Activated T-cell treated with anti-CD3 and anti-CD28 coated beads, Interleukin-2, amount 50 U/mL, for 72 hours (primary cell): ENCODE data around the gene LGI2. TPM values are rescaled to one million over a fixed set of nuclear protein-coding genes. Genes with fewer than 3 reads are reported as not detected.
A peak's percentile ranks its signal among the peaks of the same experiment; 100 is the strongest.
"Not testable (repeated sequence)": the region's sequence is repeated elsewhere in the genome, so short reads cannot be mapped to it uniquely, and the experiment has no call there.

ENCODE experiments used
- ATAC-seq, 2 donors: fragments of 150-1000 bp; cut with Tn5 transposase; replicated peaks in 1 of 2; 2 replicates each; pipeline ENCODE4 v1.10.0; 2021; ENCODE audit warnings: moderate library complexity in 2 of 2, mild to moderate bottlenecking in 1 of 2
- DNase-seq, 2 donors: peaks; one replicate each; pipeline ENCODE4 v3.0.0; 2021 to 2022; ENCODE audit warnings: mixed read lengths in 1 of 2
- H3K27ac Mint-ChIP-seq: one replicate; pipeline ENCODE4 v1.8.0; 2022; ENCODE audit warnings: mild to moderate bottlenecking, moderate library complexity, mixed read lengths
- H3K27me3 Mint-ChIP-seq: one replicate; pipeline ENCODE4 v1.8.0; 2022; ENCODE audit warnings: low read depth, mixed read lengths
- H3K36me3 Mint-ChIP-seq, 2 donors: one replicate each; pipeline ENCODE4 v1.8.0; 2022; ENCODE audit warnings: mixed read lengths in 2 of 2, mild to moderate bottlenecking in 1 of 2; ENCODE audit not compliant: insufficient read depth in 2 of 2
- H3K4me1 Mint-ChIP-seq: one replicate; pipeline ENCODE4 v1.8.0; 2022; ENCODE audit warnings: low read depth, mixed read lengths
- H3K4me3 Mint-ChIP-seq, 2 donors: one replicate each; pipeline ENCODE4 v1.8.0; 2022; ENCODE audit warnings: mild to moderate bottlenecking in 2 of 2, mixed read lengths in 2 of 2, moderate library complexity in 2 of 2
- H3K9me3 Mint-ChIP-seq, 2 donors: one replicate each; pipeline ENCODE4 v1.8.0; 2022; ENCODE audit warnings: mixed read lengths in 2 of 2
- total RNA-seq, 2 donors: library from RNA; stranded (reverse); gene quantifications; one replicate each; pipeline ENCODE4 v1.2.3, GENCODE V29; 2022

The LGI2 gene
- total RNA-seq, 2 donors from 2014 or later = not detected

DNA sequence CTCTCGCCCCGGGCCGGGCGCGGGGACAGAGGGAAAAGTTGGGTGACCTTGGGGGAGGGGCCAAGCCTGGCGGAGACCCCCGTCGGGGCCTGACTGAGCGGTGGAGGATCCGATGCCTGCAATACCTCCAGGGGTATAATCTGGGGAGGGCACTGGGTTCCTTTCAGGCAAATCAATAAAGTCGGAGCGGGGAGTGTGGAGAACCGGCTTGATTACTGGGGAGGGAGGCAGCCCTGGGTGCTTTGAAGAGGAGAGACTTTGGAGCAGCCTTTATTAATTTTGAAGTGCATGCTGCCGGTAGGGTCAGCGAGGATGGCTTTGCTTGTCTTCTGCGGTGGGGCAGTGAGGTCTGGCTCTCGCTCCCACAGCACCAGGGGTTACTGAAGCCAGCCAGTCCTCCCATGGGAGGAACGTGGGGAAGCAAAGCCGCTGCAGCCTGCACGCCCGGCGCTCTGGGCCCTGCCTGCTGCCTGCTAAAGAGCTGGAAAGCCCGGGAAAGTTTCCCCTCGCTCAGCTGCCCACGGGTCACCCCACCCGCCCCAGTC lies 403 bp upstream of the LGI2 start:
- H3K36me3 Mint-ChIP-seq = peaks cover 0 to 7% of the 10 kb centered on the region in 2 donors
- H3K4me1 Mint-ChIP-seq = peaks cover 5% of the 10 kb centered on the region
- peaks cover 4 to 8% of the 10 kb centered on the region in 2 donors for H3K9me3 Mint-ChIP-seq
- no peak overlapping the region for H3K4me3 Mint-ChIP-seq
- DNase-seq = no peak
- ATAC-seq = no peak
- H3K27me3 Mint-ChIP-seq = peaks cover 57% of the 10 kb centered on the region
- no peak overlapping the region for H3K27ac Mint-ChIP-seq

GRCh38 chr4:25029479-25030276 lies 1.1 kb downstream of the LGI2 start:
- peak overlapping the region; percentile 2 to 49 for H3K4me3 Mint-ChIP-seq
- H3K4me1 Mint-ChIP-seq = peaks cover 5% of the 10 kb centered on the region

GRCh38 chr4:25028851-25029250 lies 1.9 kb downstream of the LGI2 start:
- DNase-seq (no peak), ATAC-seq (no peak)
- Mint-ChIP-seq H3K27ac (no peak overlapping the region), H3K9me3 (no peaks in the 10 kb centered on the region), H3K4me1 (peaks cover 5% of the 10 kb centered on the region), H3K4me3 (no peak overlapping the region), H3K36me3 (no peaks in the 10 kb centered on the region), H3K27me3 (peaks cover 63% of the 10 kb centered on the region)

More at GRCh38 chr4:25029479-25030276, 1.1 kb downstream of the LGI2 start:
- ATAC-seq = peak in 1 of 2 donors; percentile 22
- Mint-ChIP-seq H3K9me3 (peaks cover 4 to 6% of the 10 kb centered on the region in 2 donors), H3K27me3 (peaks cover 63% of the 10 kb centered on the region), H3K36me3 (peaks cover 0 to 5% of the 10 kb centered on the region in 2 donors), H3K27ac (no peak overlapping the region)
- no peak for DNase-seq

- Mint-ChIP-seq H3K4me1 (no peaks in the 10 kb centered on the region), H3K4me3 (no peak overlapping the region), H3K36me3 (no peaks in the 10 kb centered on the region), H3K27me3 (peaks cover 43% of the 10 kb centered on the region), H3K9me3 (no peaks in the 10 kb centered on the region), H3K27ac (no peak overlapping the region)
- no peak for DNase-seq
- ATAC-seq = no peak
Measured at GRCh38 chr4:25022766-25023165, 8.0 kb downstream of the LGI2 start.

DNA sequence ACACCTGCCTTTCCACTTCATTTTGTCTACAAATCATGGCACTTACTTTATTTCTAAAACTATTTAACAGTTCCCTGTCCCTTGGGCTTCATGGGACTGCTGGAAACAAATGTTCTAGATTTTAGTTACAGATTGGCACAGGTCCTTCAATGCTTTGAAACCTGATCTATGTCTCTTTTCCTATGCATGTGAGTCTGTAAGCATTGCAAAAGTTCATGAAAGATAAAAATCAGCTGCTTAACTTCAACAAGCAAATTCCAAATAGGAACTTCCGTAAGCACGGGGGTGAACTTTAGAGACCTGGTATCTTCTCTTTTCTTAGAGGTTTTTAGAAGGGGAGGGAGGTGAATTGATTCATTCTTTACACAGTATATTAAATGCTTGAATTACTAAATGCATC lies 9.5 kb downstream of the LGI2 start:
- Mint-ChIP-seq H3K36me3 (no peaks in the 10 kb centered on the region), H3K4me3 (no peak overlapping the region), H3K27ac (no peak overlapping the region), H3K4me1 (no peaks in the 10 kb centered on the region), H3K27me3 (peaks cover 29% of the 10 kb centered on the region), H3K9me3 (no peaks in the 10 kb centered on the region)
- no peak for ATAC-seq
- no peak for DNase-seq

GRCh38 chr4:25020236-25020635 lies 10.5 kb downstream of the LGI2 start:
- peaks cover 27% of the 10 kb centered on the region for H3K27me3 Mint-ChIP-seq
- ATAC-seq (peak in 1 of 2 donors; percentile 30), DNase-seq (no peak)
- no peaks in the 10 kb centered on the region for H3K36me3 Mint-ChIP-seq
- no peak overlapping the region for H3K4me3 Mint-ChIP-seq
- H3K27ac Mint-ChIP-seq = no peak overlapping the region
- H3K4me1 Mint-ChIP-seq = no peaks in the 10 kb centered on the region
- no peaks in the 10 kb centered on the region for H3K9me3 Mint-ChIP-seq

DNA sequence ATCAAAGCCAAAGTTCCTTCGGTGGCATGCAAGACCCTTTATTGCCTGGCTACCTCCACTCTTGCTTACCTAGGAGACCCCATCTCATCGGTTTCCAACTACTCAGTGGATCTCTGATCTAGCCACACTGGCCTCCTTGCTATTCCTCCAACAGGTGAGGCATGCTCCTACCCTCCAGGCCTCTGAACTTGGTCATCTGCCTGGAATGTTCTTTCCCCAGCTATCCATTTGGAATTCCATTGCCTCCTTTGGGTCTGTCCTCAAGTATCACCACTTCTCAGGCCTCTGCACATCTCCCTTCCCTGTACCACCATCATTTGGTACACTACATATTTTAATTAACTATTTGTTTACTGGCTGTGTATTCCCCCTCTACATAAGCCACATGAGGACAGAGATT lies 11.2 kb downstream of the LGI2 start:
- no peaks in the 10 kb centered on the region for H3K9me3 Mint-ChIP-seq
- no peak overlapping the region for H3K4me3 Mint-ChIP-seq
- ATAC-seq = no peak
- no peak overlapping the region for H3K27ac Mint-ChIP-seq
- H3K27me3 Mint-ChIP-seq = peaks cover 23% of the 10 kb centered on the region
- H3K36me3 Mint-ChIP-seq = no peaks in the 10 kb centered on the region
- H3K4me1 Mint-ChIP-seq = no peaks in the 10 kb centered on the region
- no peak for DNase-seq

GRCh38 chr4:25015012-25015411 lies 15.7 kb downstream of the LGI2 start:
- Mint-ChIP-seq H3K4me3 (no peak overlapping the region), H3K27me3 (peaks cover 13% of the 10 kb centered on the region), H3K9me3 (no peaks in the 10 kb centered on the region), H3K27ac (no peak overlapping the region), H3K36me3 (no peaks in the 10 kb centered on the region), H3K4me1 (no peaks in the 10 kb centered on the region)
- no peak for ATAC-seq
- no peak for DNase-seq

DNA sequence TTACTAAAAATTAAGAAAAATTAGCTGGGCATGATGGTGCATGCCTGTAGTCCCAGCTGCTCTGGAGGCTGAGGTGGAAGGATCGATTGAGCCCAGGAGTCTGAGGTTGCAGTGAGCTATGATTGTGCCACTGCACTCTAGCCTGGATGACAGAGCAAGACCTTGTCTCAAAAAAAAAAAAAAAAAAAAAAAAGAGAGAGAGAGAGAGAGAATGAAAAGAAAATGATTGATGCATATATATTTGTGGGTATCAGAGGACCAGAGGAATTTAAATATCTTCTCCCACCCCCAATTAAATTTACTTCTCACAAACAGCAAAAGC lies 16.1 kb downstream of the LGI2 start:
- ATAC-seq, H3K4me3 Mint-ChIP-seq, H3K4me1 Mint-ChIP-seq, DNase-seq, H3K9me3 Mint-ChIP-seq, H3K36me3 Mint-ChIP-seq, H3K27me3 Mint-ChIP-seq: not testable (repeated sequence)
- H3K27ac Mint-ChIP-seq = peak overlapping the region; percentile 46

GRCh38 chr4:25013756-25014661 lies 16.7 kb downstream of the LGI2 start:
- H3K9me3 Mint-ChIP-seq = no peaks in the 10 kb centered on the region
- H3K4me1 Mint-ChIP-seq = no peaks in the 10 kb centered on the region
- ATAC-seq (no peak), DNase-seq (no peak)
- no peak overlapping the region for H3K4me3 Mint-ChIP-seq
- H3K36me3 Mint-ChIP-seq = no peaks in the 10 kb centered on the region
- peaks cover 6% of the 10 kb centered on the region for H3K27me3 Mint-ChIP-seq
- no peak overlapping the region for H3K27ac Mint-ChIP-seq

DNA sequence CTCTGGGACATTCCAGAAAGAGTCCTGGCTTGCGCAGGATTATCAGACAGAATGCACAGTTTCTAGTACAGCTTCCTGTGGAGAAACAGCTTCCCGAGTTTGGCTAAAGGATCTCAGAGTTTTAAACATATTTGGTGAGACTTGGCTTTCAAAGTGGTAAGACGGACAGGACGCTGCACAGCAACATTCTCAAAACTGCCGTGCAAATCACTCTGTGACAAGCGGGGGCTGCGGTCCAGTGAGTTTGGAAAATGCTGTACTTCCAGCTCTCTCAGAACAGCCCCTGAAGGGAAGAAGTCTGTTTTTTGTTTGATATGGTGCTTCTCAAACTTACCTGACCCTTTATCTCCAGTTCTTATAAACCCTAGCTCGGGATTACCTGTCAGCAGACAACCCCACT lies 18.1 kb downstream of the LGI2 start:
- DNase-seq (no peak), ATAC-seq (no peak)
- Mint-ChIP-seq H3K27ac (no peak overlapping the region), H3K9me3 (no peaks in the 10 kb centered on the region), H3K4me3 (no peak overlapping the region), H3K4me1 (no peaks in the 10 kb centered on the region), H3K36me3 (no peaks in the 10 kb centered on the region), H3K27me3 (peaks cover 6% of the 10 kb centered on the region)

DNA sequence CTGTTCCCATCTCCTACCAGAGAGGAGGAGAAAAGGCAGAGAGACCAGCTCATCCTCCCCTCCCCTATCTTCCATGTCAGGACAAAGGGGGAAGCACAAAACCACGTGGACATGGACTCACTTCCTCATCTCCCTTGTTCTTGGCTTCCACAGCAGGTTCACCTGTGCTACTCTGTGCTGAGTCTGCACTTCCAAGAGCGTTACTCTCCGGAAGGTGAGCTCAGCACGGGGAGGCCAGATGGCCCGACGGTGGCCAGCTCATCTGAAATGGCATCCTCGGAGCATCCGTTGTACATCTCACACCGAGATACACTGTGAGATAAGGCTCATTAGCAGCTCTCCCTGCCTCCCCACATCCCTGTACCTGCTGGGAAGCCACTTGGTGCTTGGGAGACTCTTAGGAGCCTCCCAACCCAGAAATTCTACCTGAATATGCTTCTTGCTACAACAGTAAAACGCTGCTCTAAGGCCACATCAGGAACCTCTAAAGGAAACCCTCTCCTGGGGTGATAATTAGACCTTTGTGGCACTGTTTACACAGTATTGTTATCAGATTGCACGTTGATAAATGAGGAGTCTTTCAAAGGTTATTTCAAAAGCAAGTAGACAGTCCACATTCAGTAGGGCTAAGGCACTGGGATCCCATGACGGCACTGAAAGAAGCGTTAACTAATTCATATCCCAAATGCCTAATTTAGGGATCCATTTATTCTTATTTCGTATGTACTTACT lies 19.4 kb downstream of the LGI2 start:
- ATAC-seq = no peak
- peaks cover 8% of the 10 kb centered on the region for H3K27me3 Mint-ChIP-seq

DNA sequence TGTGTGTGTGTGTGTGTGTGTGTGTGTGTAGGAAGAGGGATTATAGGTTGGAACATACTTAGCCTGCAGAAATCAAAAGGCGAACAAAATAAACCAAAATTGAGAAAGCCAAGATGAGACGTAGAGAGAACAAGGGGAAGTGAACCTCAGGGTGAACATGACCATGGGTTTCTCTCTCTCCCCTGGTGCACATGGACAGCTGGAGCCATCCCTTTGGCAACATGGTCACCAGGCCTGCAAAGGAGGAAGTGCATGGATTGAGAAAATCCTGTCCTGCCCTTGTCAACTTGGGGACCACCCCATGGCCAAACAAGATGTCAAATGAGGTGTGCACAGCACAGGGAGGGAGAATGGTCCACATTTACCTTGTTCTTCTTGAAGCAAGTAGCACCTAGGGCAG lies 23.1 kb downstream of the LGI2 start:
- Mint-ChIP-seq H3K9me3 (no peaks in the 10 kb centered on the region), H3K27ac (no peak overlapping the region), H3K36me3 (no peaks in the 10 kb centered on the region), H3K27me3 (peaks cover 13% of the 10 kb centered on the region), H3K4me3 (no peak overlapping the region), H3K4me1 (no peaks in the 10 kb centered on the region)
- ATAC-seq (no peak), DNase-seq (no peak)

More for the DNA sequence above, 19.4 kb downstream of the LGI2 start:
- no peak for DNase-seq
- no peaks in the 10 kb centered on the region for H3K9me3 Mint-ChIP-seq
- no peak overlapping the region for H3K4me3 Mint-ChIP-seq
- H3K27ac Mint-ChIP-seq = no peak overlapping the region
- no peaks in the 10 kb centered on the region for H3K4me1 Mint-ChIP-seq
- no peaks in the 10 kb centered on the region for H3K36me3 Mint-ChIP-seq
